SHP77 (cell line): ENCODE results near the gene ADGRB2.
"Not testable (repeated sequence)": the region's sequence is repeated elsewhere in the genome, so short reads cannot be mapped to it uniquely, and the experiment has no call there.

Experiments
- DNase-seq, 2 experiments: peaks; one replicate each; lab custom pipeline; 2025; lab: John Stamatoyannopoulos, UW

ADGRB2 gene

DNA sequence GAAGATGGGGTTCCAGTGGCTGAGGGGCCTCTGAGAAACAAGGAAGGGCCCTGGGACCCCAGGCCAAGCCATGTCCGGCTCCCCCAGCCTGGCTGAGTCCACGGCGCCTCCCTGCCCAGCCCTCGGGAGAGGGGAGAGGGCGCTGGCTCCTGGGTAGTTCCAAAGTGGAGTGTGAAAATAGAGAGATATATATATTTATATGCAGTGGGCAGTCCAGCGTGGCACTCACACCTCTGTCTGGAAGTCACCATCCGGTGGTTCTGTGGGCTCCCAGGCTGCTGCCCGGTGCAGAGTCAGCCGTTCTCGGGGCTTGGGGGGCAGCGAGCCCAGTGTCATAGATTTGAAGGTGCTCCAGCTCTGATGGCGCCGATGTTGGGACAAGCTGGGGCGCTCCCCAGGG is 36.9 kb downstream of the ADGRB2 start:
- no peak for DNase-seq

- no peak for DNase-seq
Observed at GRCh38 chr1:31726715-31727114, 37.4 kb downstream of the ADGRB2 start.

DNA sequence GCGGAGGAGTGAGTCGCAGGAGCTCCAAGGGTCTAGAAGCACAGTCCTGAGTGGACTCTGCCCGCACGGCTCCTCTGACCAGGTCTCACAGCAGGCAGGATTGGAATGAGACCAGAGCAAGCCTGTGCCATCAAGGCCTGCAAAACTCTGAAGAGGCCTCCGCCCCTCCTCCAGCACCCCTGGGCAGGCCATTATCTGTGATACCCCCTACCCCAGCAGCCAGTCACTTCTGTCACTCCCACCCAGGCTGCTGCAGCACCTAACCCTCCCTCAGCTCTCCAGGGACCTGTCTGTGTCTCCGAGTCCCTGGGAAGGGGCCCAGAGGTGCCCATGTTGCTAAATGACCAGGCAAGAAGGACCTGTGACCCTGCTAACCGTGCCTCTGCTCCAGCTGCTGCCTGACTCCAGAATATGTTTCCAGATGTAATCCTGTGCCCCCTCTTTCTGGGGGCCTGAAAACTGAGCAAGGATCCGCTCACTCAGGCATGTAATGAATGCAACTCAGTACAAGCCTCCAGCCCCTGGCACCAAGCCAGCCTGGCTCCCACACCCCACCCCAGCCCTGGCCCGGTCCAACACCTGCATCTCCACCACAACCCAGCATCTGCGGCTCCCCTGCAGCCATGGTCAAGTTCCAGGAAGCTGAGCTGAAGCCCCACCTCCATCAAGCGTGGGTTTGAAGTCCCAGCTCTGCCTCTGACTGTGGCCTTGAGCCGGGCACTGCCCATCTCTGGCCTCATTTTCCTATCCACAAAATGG is 38.2 kb downstream of the ADGRB2 start:
- peak in 1 of 2 experiments; percentile 57 for DNase-seq

DNA sequence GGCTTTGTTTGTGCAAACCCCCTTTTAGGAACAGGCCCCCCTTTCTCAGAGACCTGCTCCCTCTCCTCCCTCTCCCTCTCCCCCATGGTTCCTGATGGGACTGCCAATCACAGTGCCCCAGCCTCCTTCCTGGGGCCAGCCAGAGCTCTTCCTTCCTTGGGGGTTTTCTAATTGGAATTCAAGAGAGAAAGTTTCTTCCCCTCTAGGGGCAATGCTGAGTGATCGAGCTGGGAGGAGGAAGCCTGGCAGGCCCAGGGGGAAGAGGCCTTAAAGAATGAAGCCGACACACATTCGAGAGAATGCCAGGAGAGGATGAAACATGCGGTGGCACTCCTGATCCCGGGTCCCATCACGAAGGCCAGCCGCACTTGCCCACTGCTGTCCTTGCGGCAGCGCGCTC is 39.0 kb downstream of the ADGRB2 start:
- DNase-seq = no peak

GRCh38 chr1:31723828-31724359 is 40.2 kb downstream of the ADGRB2 start:
- DNase-seq = no peak

- no peak for DNase-seq
Observed at GRCh38 chr1:31718327-31718897, 45.7 kb downstream of the ADGRB2 start.

DNA sequence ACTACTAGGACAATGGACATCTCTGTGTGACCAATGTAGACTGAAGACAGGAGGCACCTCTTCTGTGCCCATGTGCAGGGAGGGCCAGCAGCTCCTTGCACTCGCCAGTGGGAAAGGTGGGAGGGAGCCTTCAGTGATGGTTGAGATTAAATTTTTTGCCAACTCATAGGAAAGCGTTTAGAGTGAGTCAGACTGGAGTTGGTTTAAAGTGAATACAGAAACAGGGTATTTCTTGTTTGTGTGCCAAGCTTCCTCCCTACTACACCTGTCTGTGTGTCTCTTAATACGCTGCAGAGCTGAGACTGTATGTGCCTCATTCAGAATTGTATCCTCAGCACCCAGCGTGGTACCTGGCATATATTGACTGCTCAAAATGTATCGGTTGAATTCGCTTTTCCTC is 46.8 kb downstream of the ADGRB2 start:
- DNase-seq = no peak

DNA sequence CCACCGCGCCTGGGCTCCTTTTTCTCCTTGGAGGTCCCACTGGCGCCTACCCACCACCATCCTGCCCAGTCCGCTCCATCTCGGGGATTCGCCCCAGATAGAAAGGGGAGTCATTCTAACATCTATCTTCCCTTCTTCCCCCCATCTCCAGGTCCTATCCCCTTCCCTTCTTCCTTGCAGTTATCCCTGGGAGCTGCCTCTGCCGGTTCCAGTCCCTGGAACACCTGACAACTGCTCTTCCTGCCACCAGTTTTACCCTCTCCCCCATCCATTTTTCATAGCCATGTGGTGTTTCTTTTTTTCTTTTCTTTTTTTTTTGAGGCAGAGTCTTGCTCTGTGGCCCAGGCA is 48.3 kb downstream of the ADGRB2 start:
- DNase-seq = no peak

DNA sequence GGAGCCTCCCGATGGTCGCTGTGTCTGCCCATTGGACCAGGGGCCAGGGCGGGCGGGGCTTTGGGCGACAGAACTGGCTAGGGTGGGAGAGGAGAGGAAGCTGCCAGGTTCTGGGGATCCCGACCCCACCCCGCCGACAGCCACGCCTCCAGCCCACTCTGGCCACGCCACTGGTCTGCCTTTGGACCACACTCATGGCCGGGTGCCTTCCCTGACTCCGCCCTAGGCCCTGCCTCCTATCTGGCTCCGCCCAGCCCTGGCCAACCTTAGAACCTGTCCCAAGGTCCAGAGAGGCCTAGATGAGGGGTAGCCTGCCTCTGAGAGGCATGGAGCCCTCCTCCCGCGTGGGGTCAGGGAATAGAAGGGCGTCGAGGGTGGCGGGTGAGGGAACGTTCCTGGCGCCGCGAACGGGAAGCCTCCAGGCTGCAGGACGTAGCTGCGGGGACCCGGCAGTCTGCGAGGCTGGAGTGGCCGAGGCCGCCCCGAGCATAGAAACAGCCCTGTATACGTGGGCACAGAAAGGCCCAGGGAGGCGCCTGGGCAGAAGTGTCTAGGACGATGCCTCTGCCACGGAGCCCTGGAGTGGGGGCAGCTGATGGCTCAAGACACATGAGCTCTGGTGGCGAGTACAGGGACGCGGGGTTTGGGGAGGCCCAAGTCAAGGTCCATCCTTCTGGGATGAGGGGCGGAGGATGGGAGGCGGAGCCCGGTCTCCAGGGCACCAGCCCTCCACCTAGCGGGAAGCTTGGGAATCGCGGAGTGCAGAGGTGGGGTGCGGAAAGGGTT is 48.9 kb downstream of the ADGRB2 start:
- peak; percentile 93 to 94 for DNase-seq

- DNase-seq = peak; percentile 61 to 63
Observed at GRCh38 chr1:31714442-31715086, 49.6 kb downstream of the ADGRB2 start.

DNA sequence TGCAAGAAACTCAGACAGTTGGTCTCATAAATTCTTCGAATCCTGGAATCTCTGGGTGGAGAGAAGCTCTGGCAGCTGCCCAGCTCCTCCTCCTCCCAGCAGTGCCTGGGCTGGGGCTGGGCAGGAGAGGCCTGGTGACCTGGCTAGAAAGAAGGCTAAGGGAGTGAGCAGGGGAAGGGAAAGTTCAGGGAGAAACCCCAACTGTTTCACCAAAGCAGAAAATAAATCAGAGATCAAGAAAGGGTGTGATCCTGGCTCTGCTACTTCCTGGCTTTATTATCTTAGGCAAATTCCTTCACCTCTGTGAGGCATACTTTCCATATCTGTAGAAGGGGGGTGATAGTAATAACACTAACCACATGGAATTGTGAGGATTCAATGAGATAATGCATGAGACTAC is 51.5 kb downstream of the ADGRB2 start:
- DNase-seq = no peak

DNA sequence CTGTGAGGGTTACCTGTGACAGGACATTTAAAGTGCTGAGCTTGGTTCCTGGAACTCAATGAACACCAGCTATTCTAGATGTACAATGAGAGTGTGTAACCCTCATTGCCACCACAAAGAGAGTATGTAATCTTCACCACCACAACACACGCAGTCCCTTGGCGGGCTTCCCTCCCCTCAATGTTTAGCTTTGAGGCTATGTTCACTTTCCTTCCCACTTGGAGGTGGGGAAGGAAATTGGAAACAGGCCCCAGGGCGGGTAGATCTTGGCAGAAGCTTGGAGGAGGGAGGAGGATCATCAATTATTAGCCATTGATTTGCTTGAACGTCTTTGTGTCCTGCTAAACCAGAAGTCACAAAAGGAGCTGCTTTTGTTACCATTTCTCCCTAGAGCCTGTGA is 52.1 kb downstream of the ADGRB2 start:
- DNase-seq = no peak

GRCh38 chr1:31708324-31708723 is 55.8 kb downstream of the ADGRB2 start:
- DNase-seq = no peak

- DNase-seq = no peak
Observed at GRCh38 chr1:31707711-31708110, 56.4 kb downstream of the ADGRB2 start.

DNA sequence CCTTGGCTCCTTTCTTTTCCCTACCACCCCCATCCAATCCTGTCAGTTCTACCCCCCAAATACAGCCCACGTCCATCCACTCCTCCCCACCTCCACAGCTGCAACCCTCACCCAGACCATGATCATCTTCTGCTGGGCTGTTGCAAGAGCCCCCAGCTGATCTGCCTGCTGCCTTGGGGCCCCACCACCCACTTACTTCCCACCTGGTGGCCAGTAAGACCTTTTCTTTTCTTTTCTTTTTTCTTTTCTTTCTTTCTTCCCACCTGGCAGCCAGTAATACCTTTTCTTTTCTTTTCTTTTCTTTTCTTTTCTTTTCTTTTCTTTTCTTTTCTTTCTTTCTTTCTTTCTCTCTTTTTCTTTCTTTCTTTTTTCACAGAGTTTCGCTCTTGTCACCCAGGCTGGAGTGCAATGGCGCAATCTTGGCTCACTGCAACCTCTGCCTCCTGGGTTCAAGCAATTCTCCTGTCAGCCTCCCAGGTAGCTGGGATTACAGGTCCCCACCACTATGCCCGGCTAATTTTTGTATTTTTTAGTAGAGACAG is 57.0 kb downstream of the ADGRB2 start:
- not testable (repeated sequence) for DNase-seq

DNA sequence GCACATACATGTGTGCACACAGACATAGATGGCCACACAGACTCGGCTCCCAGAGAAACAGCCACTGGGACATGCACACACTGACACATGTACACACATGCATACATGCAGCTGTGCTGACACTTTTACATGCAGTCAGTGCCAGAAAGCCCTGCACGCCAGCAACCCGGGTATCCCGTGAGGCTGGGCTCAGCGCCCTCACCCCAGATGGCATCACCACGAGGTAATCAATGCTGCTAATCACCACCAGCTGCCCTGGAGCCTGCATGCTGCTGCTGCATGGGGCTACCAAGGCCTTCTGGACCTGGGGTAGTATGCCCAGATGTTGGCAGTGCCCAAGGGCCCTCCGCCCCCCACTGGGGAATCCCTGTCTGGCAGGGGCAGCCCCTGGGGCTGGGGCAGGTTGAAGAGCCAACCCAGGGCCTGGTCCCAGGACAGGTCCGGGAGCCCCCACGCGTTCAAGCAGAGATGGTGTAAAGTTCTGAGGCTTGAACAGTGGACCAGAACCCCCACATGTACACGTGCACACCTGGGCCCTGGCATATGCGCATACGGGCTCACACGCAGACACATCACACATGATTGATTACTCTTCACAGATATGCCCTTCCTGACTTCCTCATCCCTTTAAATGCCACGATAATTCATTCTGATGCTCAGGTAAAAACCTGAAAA is 57.6 kb downstream of the ADGRB2 start:
- no peak for DNase-seq

DNA sequence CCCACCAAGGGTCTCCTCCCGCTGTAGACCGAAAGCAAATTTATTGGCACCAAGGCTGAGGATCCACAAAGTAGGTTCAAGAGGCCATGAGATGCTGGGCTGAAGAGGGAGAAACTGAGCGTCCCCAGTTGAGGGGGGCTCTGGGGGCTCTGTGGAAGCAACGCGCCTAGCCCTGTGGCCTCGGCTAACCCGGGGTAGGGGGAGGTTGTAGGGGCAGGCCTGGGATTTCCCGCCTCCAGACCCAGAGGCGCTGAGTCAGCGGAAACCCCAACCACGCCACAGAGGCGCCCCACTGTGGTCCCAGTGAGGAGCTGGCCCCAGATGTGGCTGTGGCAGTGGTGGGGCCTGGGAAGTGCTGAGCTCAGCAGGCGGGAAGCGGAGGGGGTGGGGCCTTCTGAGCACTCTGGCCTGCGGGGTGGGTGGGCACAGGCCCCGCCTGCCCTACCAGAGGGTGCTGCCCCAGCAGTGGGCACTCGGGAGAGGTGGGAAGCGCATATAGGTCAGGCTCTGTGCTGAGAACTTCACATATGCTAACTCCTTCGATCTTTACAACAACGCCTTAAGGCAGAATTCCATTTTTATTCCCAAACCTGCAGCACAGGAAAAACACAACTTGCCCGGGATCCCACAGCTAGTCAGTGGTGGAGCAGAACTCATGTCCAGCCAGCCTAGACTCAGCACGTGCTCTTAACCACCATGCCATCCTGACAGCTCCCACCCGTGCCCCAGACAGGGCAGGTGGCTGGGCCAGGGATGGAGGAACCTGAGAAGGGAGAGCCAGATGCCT is 58.9 kb downstream of the ADGRB2 start:
- peak; percentile 51 to 59 for DNase-seq

DNA sequence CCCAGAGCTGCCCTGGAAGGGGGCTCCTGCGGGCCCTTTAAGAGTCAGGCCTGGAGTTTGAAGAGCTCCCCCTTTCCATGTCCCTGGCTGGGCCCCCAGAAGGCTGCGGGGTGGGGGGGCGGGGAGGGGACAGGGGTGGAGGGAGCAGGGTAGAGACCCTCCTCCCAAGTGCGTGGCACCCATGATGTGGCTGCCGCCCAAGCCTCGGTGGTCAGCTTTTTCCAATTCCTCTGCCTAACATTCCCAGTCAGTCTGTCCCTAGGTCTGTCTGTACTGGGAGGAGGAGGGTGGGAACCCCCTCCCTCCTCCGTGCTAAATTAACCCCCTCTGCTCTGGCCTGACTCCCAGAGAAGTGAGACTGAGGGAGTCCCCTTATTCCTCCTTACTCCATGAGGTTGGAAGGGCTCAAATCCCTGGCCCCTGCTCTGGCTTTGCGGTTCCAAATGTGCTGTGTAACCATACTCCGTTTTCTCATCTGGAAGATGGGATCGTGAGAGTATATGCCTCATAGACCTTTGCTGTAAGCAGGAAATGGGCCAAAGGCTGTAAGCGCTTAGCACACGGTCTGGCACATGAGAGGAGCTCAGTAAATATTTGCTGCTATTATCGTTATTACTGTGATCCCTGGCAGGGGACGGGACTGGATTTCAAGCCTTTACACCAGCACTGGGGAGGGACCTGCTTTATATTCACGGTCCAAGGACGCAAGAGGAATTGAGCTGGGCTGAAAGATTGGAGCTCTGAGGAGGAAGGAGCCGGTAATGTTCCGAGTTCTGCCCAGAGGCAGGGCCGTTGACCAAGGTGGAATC is 59.7 kb downstream of the ADGRB2 start:
- DNase-seq = peak; percentile 51 to 52

DNA sequence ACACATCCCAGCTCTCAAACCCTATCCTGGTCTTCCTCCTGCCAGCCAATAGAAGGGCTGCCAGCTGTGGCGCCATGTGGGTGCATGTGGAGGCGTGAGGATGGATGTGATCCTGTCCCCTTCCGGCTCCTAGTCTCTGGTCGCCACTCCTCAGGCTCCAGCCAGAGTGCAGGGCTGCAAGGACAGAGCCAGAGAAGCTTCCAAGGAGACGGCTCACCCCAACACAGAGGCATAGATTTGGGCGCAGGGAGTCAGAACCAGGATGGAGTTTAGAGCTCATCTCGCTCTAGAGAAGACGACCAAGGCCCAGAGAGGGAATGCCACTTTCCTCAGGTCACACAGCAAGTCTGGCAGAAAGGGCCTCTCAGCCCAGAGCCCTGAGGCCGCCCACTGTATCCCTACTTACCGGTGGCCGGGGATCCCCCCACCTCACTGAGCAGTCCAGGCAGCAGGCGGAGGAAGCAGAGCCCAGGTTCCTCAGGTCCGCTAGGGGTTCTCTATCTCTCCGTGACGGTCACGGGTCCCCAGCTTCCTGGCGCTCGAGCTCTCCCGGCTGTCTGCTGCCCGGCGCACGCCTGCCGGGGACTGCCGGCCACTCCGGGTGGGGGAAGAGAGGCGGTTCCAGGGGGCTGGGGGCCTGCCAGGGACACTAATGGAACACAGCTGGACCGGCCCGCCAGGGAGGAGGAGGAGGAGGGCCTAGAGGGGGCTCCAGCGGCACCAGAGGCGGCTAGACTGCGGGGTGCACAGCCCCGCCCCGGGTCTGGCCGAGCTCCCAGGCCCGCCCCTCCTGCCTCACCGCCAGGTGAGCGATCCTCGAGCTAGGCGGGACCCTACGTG is 60.5 kb downstream of the ADGRB2 start, which contains the start of gene COL16A1:
Gene COL16A1 (minus strand): TSS at position 587 of the 840 bp plus-strand sequence. CDS start 1,824 bp downstream, outside the sequence.
- no peak for DNase-seq
